H1 (cell line): Measurements from ENCODE around the gene PBX1. TPM values are rescaled to one million over a fixed set of nuclear protein-coding genes. Genes with fewer than 3 reads are reported as not detected.

ENCODE experiments used
- CTCF ChIA-PET: fragments of 300-600 bp; sonication (Branson Sonifier 250); formaldehyde crosslinking; loops from one replicate; lab custom pipeline; 2021; ENCODE audit not compliant: partially characterized antibody; lab: Charles Lee
- POLR2A ChIA-PET: fragments of 300-600 bp; sonication (Branson Sonifier 250); formaldehyde crosslinking; loops from one replicate; lab custom pipeline; 2021; ENCODE audit warnings: inconsistent platforms; ENCODE audit not compliant: partially characterized antibody; lab: Charles Lee
- DNase-seq, 2 experiments: peaks; one replicate each; pipeline versions ENCODE4 v3.0.0 to v3.0.0-alpha.2; 2010 to 2022; ENCODE audit warnings: low spot score in 2 of 2, low read depth in 1 of 2, mixed read lengths in 1 of 2
- FAIRE-seq: peaks from 2 replicates; lab custom pipeline; 2011; peaks lifted over from hg19 to GRCh38; lab: Jason Lieb, UNC
- H2AFZ ChIP-seq: 2 replicates; pipeline ENCODE4 v1.8.1; 2012; ENCODE audit warnings: low read length, inconsistent platforms
- H2AK5ac ChIP-seq: 2 replicates; pipeline ENCODE4 v1.6.1; 2013; ENCODE audit warnings: low read depth, low read length
- H2BK120ac ChIP-seq: replicated peaks from 2 replicates; pipeline ENCODE3; 2013; ENCODE audit warnings: low read depth, low read length, inconsistent platforms
- H2BK12ac ChIP-seq: 2 replicates; pipeline ENCODE4 v1.6.1; 2013; ENCODE audit warnings: low read depth, low read length
- H2BK15ac ChIP-seq: 2 replicates; pipeline ENCODE4 v1.6.1; 2013; ENCODE audit warnings: low read length
- H2BK20ac ChIP-seq: 2 replicates; pipeline ENCODE4 v1.6.1; 2013; ENCODE audit warnings: low read length
- H2BK5ac ChIP-seq: 2 replicates; pipeline ENCODE4 v1.6.1; 2013; ENCODE audit warnings: low read depth, low read length
- H3K14ac ChIP-seq: 2 replicates; pipeline ENCODE4 v1.6.1; 2013; ENCODE audit warnings: inconsistent platforms; ENCODE audit not compliant: insufficient read length
- H3K18ac ChIP-seq: 2 replicates; pipeline ENCODE4 v1.6.1; 2013; ENCODE audit warnings: low read length; ENCODE audit errors: extremely low read depth
- H3K23ac ChIP-seq: 2 replicates; pipeline ENCODE4 v1.6.1; 2013; ENCODE audit warnings: inconsistent platforms; ENCODE audit not compliant: insufficient read length
- H3K23me2 ChIP-seq: 2 replicates; pipeline ENCODE4 v1.6.1; 2013; ENCODE audit warnings: low read depth, low read length
- H3K27ac ChIP-seq: 2 replicates; pipeline ENCODE4 v1.6.1; 2011; ENCODE audit warnings: low read depth, low read length, inconsistent platforms
- H3K27me3 ChIP-seq, 4 experiments: replicated peaks in 1 of 4; 1 replicate in 1 of 4; 2 replicates in 3 of 4; pipeline versions ENCODE4 v1.6.1 to v1.8.1; 2011 to 2013; ENCODE audit warnings: low read length in 3 of 4, mild to moderate bottlenecking in 3 of 4, inconsistent platforms in 2 of 4, mixed read lengths in 2 of 4, moderate library complexity in 1 of 4; ENCODE audit not compliant: control insufficient read depth in 3 of 4, insufficient read depth in 3 of 4; ENCODE audit errors: extremely low read depth in 1 of 4
- H3K36me3 ChIP-seq, 4 experiments: 2 replicates each; pipeline versions ENCODE4 v1.6.1 to v1.8.1; 2011 to 2013; ENCODE audit warnings: mild to moderate bottlenecking in 4 of 4, low read length in 3 of 4, moderate library complexity in 2 of 4, control low read depth in 1 of 4, inconsistent platforms in 1 of 4; ENCODE audit not compliant: insufficient read depth in 4 of 4, control insufficient read depth in 2 of 4
- H3K4ac ChIP-seq: replicated peaks from 2 replicates; pipeline ENCODE3; 2013; ENCODE audit warnings: low read length, low read depth, mixed read lengths, inconsistent platforms; ENCODE audit not compliant: insufficient read length
- H3K4me1 ChIP-seq, 4 experiments: replicated peaks in 1 of 4; 1 replicate in 1 of 4; 2 replicates in 3 of 4; pipeline versions ENCODE4 v1.6.1 to v1.8.1; 2011 to 2013; ENCODE audit warnings: low read length in 3 of 4, inconsistent platforms in 2 of 4, mixed read lengths in 1 of 4; ENCODE audit not compliant: insufficient read depth in 4 of 4, control insufficient read depth in 3 of 4
- H3K4me2 ChIP-seq, 2 experiments: 2 replicates each; pipeline versions ENCODE4 v1.6.1 to v1.8.1; 2011 to 2013; ENCODE audit warnings: low read depth in 2 of 2, low read length in 2 of 2, control low read depth in 1 of 2, inconsistent platforms in 1 of 2, mild to moderate bottlenecking in 1 of 2; ENCODE audit not compliant: insufficient read depth in 1 of 2
- H3K4me3 ChIP-seq, 4 experiments: fragments of 200-600, 300-600 bp in 1 of 4; sonication (generic), shearing (Covaris generic), sonication (Bioruptor Twin) in 1 of 4; 2 replicates each; pipeline versions ENCODE4 v1.5.1 to v1.8.1; 2011 to 2016; ENCODE audit warnings: low read length in 4 of 4, low read depth in 3 of 4, control low read depth in 2 of 4, inconsistent platforms in 2 of 4, mild to moderate bottlenecking in 2 of 4, mixed read lengths in 1 of 4, moderate library complexity in 1 of 4; ENCODE audit not compliant: insufficient read depth in 2 of 4; ENCODE audit errors: extremely low read depth in 1 of 4
- H3K56ac ChIP-seq: replicated peaks from 2 replicates; pipeline ENCODE3; 2013; ENCODE audit warnings: low read depth, mild to moderate bottlenecking, mixed read lengths, low read length, inconsistent platforms; ENCODE audit not compliant: insufficient read length
- H3K79me1 ChIP-seq: 2 replicates; pipeline ENCODE4 v1.6.1; 2013; ENCODE audit warnings: low read depth, low read length, control low read depth
- H3K79me2 ChIP-seq, 2 experiments: 2 replicates each; pipeline versions ENCODE4 v1.6.1 to v1.8.1; 2012 to 2013; ENCODE audit warnings: low read length in 2 of 2, mild to moderate bottlenecking in 2 of 2, inconsistent platforms in 1 of 2; ENCODE audit not compliant: insufficient read depth in 2 of 2, control insufficient read depth in 1 of 2
- H3K9ac ChIP-seq, 4 experiments: replicated peaks in 1 of 4; 1 replicate in 1 of 4; 2 replicates in 3 of 4; pipeline versions ENCODE4 v1.6.1 to v1.8.1; 2011 to 2013; ENCODE audit warnings: low read depth in 3 of 4, low read length in 3 of 4, control low read depth in 2 of 4, mild to moderate bottlenecking in 2 of 4, moderate library complexity in 2 of 4, inconsistent platforms in 1 of 4; ENCODE audit errors: extremely low read depth in 1 of 4
- H3K9me3 ChIP-seq, 2 experiments: 2 replicates each; pipeline versions ENCODE4 v1.6.1 to v1.8.1; 2012 to 2013; ENCODE audit warnings: mild to moderate bottlenecking in 2 of 2, moderate library complexity in 2 of 2, control low read depth in 1 of 2, inconsistent platforms in 1 of 2, low read depth in 1 of 2, low read length in 1 of 2, mixed read lengths in 1 of 2; ENCODE audit not compliant: insufficient read depth in 2 of 2
- H4K20me1 ChIP-seq, 2 experiments: replicated peaks in 1 of 2; 2 replicates each; pipeline versions ENCODE3 to v1.8.1; 2011 to 2013; ENCODE audit warnings: inconsistent platforms in 2 of 2, low read length in 2 of 2, mild to moderate bottlenecking in 1 of 2; ENCODE audit not compliant: insufficient read depth in 2 of 2, control insufficient read depth in 1 of 2
- H4K5ac ChIP-seq: 2 replicates; pipeline ENCODE4 v1.6.1; 2013; ENCODE audit warnings: low read length, low read depth, mixed read lengths, inconsistent platforms; ENCODE audit not compliant: insufficient read length
- H4K8ac ChIP-seq: 2 replicates; pipeline ENCODE4 v1.8.0; 2013; ENCODE audit warnings: mild to moderate bottlenecking, moderate library complexity, low read length, inconsistent platforms; ENCODE audit not compliant: insufficient read depth; ENCODE audit errors: extremely low read depth
- H4K91ac ChIP-seq: replicated peaks from 2 replicates; pipeline ENCODE3; 2013; ENCODE audit warnings: low read length, mixed read lengths, inconsistent platforms; ENCODE audit not compliant: insufficient read length
- ATF2 ChIP-seq: IDR thresholded peaks from 2 replicates; pipeline ENCODE4 v1.6.1; 2012; ENCODE audit warnings: low read length, inconsistent platforms
- BACH1 ChIP-seq: IDR thresholded peaks from 2 replicates; pipeline ENCODE4 v1.6.1; 2012; ENCODE audit warnings: low read length, improper control_type of control experiment
- CBX5 ChIP-seq: fragments of 300-800, 300-1000 bp; sonication (generic); IDR thresholded peaks from 2 replicates; pipeline ENCODE4 v1.7.1; 2016; ENCODE audit warnings: antibody characterized with exemption, low read length, low read depth
- CBX8 ChIP-seq: fragments of 300-800, 300-1000 bp; sonication (generic); IDR thresholded peaks from 2 replicates; pipeline ENCODE4 v1.7.1; 2016; ENCODE audit warnings: low read depth, low read length, borderline replicate concordance
- CHD2 ChIP-seq: IDR thresholded peaks from 2 replicates; pipeline ENCODE4 v1.6.1; 2012; ENCODE audit warnings: low read length, improper control_type of control experiment
- FOSL1 ChIP-seq: IDR thresholded peaks from 2 replicates; pipeline ENCODE4 v1.6.1; 2011; ENCODE audit warnings: mild to moderate bottlenecking, low read depth, low read length, moderate library complexity; ENCODE audit not compliant: insufficient read depth
- KDM5A ChIP-seq: fragments of 200-600 bp; IDR thresholded peaks from 2 replicates; pipeline ENCODE4 v1.7.1; 2012; ENCODE audit warnings: mild to moderate bottlenecking, low read length, inconsistent platforms, mixed read lengths
- RBBP5 ChIP-seq: IDR thresholded peaks from 2 replicates; pipeline ENCODE4 v1.7.1; 2012; ENCODE audit warnings: low read depth, mild to moderate bottlenecking, inconsistent platforms, low read length, moderate library complexity, borderline replicate concordance
- RFX5 ChIP-seq: IDR thresholded peaks from 2 replicates; pipeline ENCODE4 v1.6.1; 2011; ENCODE audit warnings: low read depth, low read length, improper control_type of control experiment, borderline replicate concordance
- SP1 ChIP-seq: IDR thresholded peaks from 2 replicates; pipeline ENCODE4 v1.6.1; 2011; ENCODE audit warnings: low read depth, low read length
- SP2 ChIP-seq: IDR thresholded peaks from 2 replicates; pipeline ENCODE4 v1.6.1; 2012; ENCODE audit warnings: mild to moderate bottlenecking, low read length, inconsistent platforms
- TAF1 ChIP-seq: IDR thresholded peaks from 2 replicates; pipeline ENCODE4 v1.6.1; 2011; ENCODE audit warnings: mild to moderate bottlenecking, low read depth, low read length
- TBP ChIP-seq: IDR thresholded peaks from 2 replicates; pipeline ENCODE4 v1.6.1; 2011; ENCODE audit warnings: low read depth, low read length, improper control_type of control experiment
- ZNF274 ChIP-seq: IDR thresholded peaks from 2 replicates; pipeline ENCODE4 v1.7.0; 2012; ENCODE audit warnings: low read length, borderline replicate concordance; ENCODE audit errors: extremely low read depth
- WGBS, 2 experiments: shearing (Covaris generic) in 1 of 2; methylation state at CpG; one replicate each; pipeline versions ENCODE4 v1.1.6 to v1.1.7; 2013 to 2015; ENCODE audit warnings: low lambda C conversion rate in 2 of 2, mixed read lengths in 2 of 2, inconsistent platforms in 1 of 2, low coverage in 1 of 2, missing lambda C conversion rate in 1 of 2; ENCODE audit not compliant: insufficient replicate concordance in 2 of 2, insufficient coverage in 1 of 2, insufficient read length in 1 of 2; ENCODE audit errors: extremely low coverage in 1 of 2, missing lambda C conversion rate in 1 of 2; 5-methylcytosine and 5-hydroxymethylcytosine counted together
- polyA plus RNA-seq, 7 experiments: library from polyadenylated mRNA; depleted of rRNA in 3 of 7; stranded (reverse) in 5 of 7; unstranded in 2 of 7; fragments of >200 nt in 5 of 7; fragments of 200-250 nt in 2 of 7; gene quantifications; 1 replicate in 5 of 7; 2 replicates in 1 of 7; 4 replicates in 1 of 7; pipeline versions ENCODE4 v1.2.1 to v1.2.3, GENCODE V29; 2011 to 2013; ENCODE audit warnings: missing spikeins in 2 of 7, mixed read lengths in 2 of 7
- total RNA-seq: library from RNA; stranded (reverse); fragmentation: NEBNext Ultra II Directional; extraction: Animal tissue kit (Norgen Biotek cat#: 25700); gene quantifications from 2 replicates; pipeline ENCODE4 v1.2.1, GENCODE V29; 2021

The PBX1 gene
- total and polyA plus RNA-seq, 2 of the 8 experiments (the other 6 are each of a cell fraction or from before 2014, with no cell fraction given) = 87.4 to 124 TPM

GRCh38 chr1:164794356-164794755 lies 235.4 kb downstream of the PBX1 start:
- H3K4ac ChIP-seq = no peak overlapping the region
- no peak overlapping the region for H3K23ac ChIP-seq
- H2BK12ac ChIP-seq = no peak overlapping the region
- H4K91ac ChIP-seq = no peak overlapping the region
- H3K79me2 ChIP-seq = peaks cover 0 to 29% of the 10 kb centered on the region in 2 experiments; a peak in 2 of 4 replicates
- H4K8ac ChIP-seq = no peak overlapping the region
- no peak for FAIRE-seq
- H2AK5ac ChIP-seq = no peak overlapping the region
- 96% methylated on average over 2 of the region's 2 CpGs; no CpG with 5 or more reads in 1 of the 2 experiments for WGBS, 2 experiments
- no peak overlapping the region for H2BK20ac ChIP-seq
- H2BK5ac ChIP-seq = no peak overlapping the region
- H3K14ac ChIP-seq = no peak overlapping the region
- no peaks in the 10 kb centered on the region for H3K27me3 ChIP-seq
- H3K4me2 ChIP-seq = no peak overlapping the region
- no peaks in the 10 kb centered on the region for H3K23me2 ChIP-seq
- no peak overlapping the region for H2BK15ac ChIP-seq
- no peak overlapping the region for H2BK120ac ChIP-seq
- DNase-seq = no peak
- H3K18ac ChIP-seq = no peak overlapping the region
- POLR2A ChIA-PET = no interaction called here
- H2AFZ ChIP-seq = no peak overlapping the region
- H3K9me3 ChIP-seq = no peaks in the 10 kb centered on the region
- H3K4me1 ChIP-seq = peaks cover 0 to 2% (median 0%) of the 10 kb centered on the region in 4 experiments; a peak in 1 of 7 replicates
- peaks cover 2 to 4% of the 10 kb centered on the region in 2 experiments for H4K20me1 ChIP-seq
- no peak overlapping the region for H3K56ac ChIP-seq
- CTCF ChIA-PET = interaction anchor here (1.0 to 1.5 kb wide), 3 partner anchors 10 to 157 kb away, joined by 3 to 8 read pairs (median 3); no protein-coding TSS in a partner anchor
- H3K36me3 ChIP-seq = peaks cover 5 to 23% (median 14%) of the 10 kb centered on the region in 4 experiments
- H3K79me1 ChIP-seq = no peaks in the 10 kb centered on the region; the same call in 1 of the 2 replicates
- H3K9ac ChIP-seq = no peak overlapping the region
- no peak overlapping the region for H4K5ac ChIP-seq
- no peak overlapping the region for H3K27ac ChIP-seq
- H3K4me3 ChIP-seq = no peak overlapping the region
- TF ChIP-seq ZNF274 (no peak), TBP (no peak), RBBP5 (no peak), CBX5 (no peak), CHD2 (no peak), KDM5A (no peak), RFX5 (no peak), BACH1 (no peak), CBX8 (no peak), FOSL1 (no peak), SP2 (no peak), ATF2 (no peak), SP1 (no peak), TAF1 (no peak)
